ENCODE data around the gene FBLN1. TPM values are rescaled to one million over a fixed set of nuclear protein-coding genes. Genes with fewer than 3 reads are reported as not detected.

Gene FBLN1
- polyA plus RNA-seq, 1 experiment, result 241 TPM

DNA sequence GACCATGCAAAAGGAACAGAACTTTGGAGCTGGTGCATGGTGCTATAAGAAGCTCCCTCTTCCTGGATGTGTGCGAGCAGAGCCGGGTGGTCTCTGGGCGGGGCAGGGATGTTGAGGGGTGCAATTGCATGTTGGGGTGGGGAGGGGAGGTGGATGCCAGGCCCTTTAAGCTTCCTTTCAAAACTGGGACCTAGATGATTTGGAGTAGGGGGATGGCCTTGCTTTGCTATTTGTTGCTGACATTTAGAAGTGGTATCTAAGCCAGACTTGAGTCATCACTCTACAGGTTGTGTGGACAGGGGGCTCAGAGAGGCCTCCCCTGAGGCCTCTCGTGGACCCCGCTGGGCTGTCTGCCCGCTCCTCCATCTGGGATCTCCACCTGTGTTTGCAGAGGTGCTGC lies 24.8 kb downstream of the FBLN1 start:
- ChIA-PET POLR2A (interaction anchor here (0.7 to 1.5 kb wide), 3 partner anchors 7 to 147 kb away, joined by 3 to 5 read pairs (median 3); no protein-coding TSS in a partner anchor), CTCF (interaction anchor here (1.3 to 1.5 kb wide), 2 partner anchors 26 to 259 kb away, joined by 3 to 4 read pairs; no protein-coding TSS in a partner anchor)
- Histone ChIP-seq H3K27ac (ENCODE audit: low read depth, low read length) (no peak overlapping the region), H3K27me3 (ENCODE audit: control insufficient read depth, insufficient read depth, low read length) (no peaks in the 10 kb centered on the region), H3K4me3 (ENCODE audit: low read depth, low read length) (no peak overlapping the region), H3K9me3 (ENCODE audit: control insufficient read depth, insufficient read depth, low read length) (peaks cover 6% of the 10 kb centered on the region; the same call in 1 of the 2 replicates)
- TF ChIP-seq, protein P1, sequence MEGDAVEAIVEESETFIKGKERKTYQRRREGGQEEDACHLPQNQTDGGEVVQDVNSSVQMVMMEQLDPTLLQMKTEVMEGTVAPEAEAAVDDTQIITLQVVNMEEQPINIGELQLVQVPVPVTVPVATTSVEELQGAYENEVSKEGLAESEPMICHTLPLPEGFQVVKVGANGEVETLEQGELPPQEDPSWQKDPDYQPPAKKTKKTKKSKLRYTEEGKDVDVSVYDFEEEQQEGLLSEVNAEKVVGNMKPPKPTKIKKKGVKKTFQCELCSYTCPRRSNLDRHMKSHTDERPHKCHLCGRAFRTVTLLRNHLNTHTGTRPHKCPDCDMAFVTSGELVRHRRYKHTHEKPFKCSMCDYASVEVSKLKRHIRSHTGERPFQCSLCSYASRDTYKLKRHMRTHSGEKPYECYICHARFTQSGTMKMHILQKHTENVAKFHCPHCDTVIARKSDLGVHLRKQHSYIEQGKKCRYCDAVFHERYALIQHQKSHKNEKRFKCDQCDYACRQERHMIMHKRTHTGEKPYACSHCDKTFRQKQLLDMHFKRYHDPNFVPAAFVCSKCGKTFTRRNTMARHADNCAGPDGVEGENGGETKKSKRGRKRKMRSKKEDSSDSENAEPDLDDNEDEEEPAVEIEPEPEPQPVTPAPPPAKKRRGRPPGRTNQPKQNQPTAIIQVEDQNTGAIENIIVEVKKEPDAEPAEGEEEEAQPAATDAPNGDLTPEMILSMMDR (IDR thresholded peaks at IDR 0.05; ENCODE audit: low read depth, low read length), result no peak
- no peak for DNase-seq (ENCODE audit: low read depth, low spot score)

DNA sequence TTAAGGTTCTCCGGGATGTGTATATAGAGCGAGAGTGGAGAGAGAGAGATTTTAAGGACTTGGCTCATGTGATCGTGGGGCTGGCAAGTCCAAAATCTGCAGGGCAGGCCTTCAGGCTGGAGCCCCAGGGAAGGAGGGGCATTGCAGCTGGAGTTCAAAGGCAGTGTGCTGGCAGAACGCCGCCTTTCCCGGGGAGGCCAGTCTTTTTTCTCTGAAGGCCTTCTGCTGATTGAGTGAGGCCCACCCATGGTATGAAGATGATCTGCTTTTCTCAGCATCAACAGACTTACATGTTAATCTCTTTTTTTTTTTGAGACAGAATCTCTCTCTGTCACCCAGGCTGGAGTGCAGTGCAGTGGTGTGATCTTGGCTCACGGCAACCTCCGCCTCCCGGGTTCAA lies 25.4 kb downstream of the FBLN1 start:
- Histone ChIP-seq H3K27ac (ENCODE audit: low read depth, low read length) (no peak overlapping the region), H3K27me3 (ENCODE audit: control insufficient read depth, insufficient read depth, low read length) (no peaks in the 10 kb centered on the region), H3K9me3 (ENCODE audit: control insufficient read depth, insufficient read depth, low read length) (peaks cover 6% of the 10 kb centered on the region; the same call in 1 of the 2 replicates), H3K4me3 (ENCODE audit: low read depth, low read length) (no peak overlapping the region)
- no peak for DNase-seq (ENCODE audit: low read depth, low spot score)
- TF ChIP-seq, protein P1 (IDR thresholded peaks at IDR 0.05; ENCODE audit: low read depth, low read length), result no peak
- POLR2A ChIA-PET, result interaction anchor here (2.3 kb wide), 1 partner anchor 21 kb away, joined by 11 read pairs; no protein-coding TSS in a partner anchor
- CTCF ChIA-PET, result no interaction called here

DNA sequence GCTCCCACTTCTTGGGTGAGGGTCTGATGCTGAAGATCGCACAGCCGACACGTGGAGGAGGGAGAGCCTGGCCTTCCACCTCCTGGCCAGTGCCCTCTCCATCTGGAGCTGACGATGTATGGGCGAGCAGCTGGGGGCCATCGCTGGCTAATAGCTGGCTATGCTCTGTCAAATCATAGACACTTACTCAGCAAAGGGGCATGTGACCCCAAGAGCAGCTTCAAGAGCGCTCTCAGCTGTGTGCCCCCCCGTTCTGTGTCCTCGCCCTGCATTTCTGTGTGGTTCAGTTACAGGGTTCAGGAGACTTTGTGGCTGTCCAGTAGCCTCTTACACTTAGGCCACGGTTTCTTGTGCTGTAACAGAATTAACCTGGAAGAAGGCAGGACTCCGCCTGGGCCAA lies 26.4 kb downstream of the FBLN1 start:
- ChIA-PET POLR2A (interaction anchor here (0.9 to 2.3 kb wide), 4 partner anchors 17 to 32 kb away, joined by 3 to 11 read pairs (median 10); no protein-coding TSS in a partner anchor), CTCF (no interaction called here)
- TF ChIP-seq, protein P1 (IDR thresholded peaks at IDR 0.05; ENCODE audit: low read depth, low read length), result no peak
- DNase-seq (ENCODE audit: low read depth, low spot score), result peak; percentile 56
- H3K4me3 ChIP-seq (ENCODE audit: low read depth, low read length), result no peak overlapping the region
- peaks cover 6% of the 10 kb centered on the region; the same call in 1 of the 2 replicates for H3K9me3 ChIP-seq (ENCODE audit: control insufficient read depth, insufficient read depth, low read length)
- H3K27ac ChIP-seq (ENCODE audit: low read depth, low read length), result peak overlapping the region; percentile 97
- H3K27me3 ChIP-seq (ENCODE audit: control insufficient read depth, insufficient read depth, low read length), result no peaks in the 10 kb centered on the region

DNA sequence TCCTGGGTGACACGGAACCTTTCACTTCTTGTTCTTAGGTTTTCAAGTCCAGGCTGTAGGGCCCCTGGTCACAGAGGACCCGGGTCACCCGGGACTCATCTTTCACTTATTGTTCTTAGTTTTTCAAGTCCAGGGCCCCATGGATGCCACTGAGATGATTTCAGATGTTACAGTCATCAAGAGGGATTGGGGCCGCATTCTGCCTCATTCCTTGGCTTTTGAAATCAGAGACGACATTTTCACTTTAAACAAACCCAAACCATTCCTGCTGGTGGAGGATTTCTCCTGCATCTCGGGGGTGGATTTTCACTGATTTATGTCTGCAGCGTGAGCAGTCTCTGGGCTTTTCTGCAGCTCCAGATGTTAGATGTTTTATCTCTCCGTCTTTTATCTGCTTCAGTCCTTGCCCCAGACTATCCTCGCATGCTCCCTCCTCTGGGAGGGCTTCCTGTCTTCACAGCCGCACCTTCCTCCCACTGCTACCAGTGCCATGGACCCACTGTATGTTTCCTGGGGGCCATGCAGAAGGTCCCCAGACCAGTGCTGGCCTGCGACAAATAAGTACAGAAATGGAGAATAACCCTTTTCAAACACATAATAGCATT lies 27.4 kb downstream of the FBLN1 start:
- CTCF ChIA-PET, result no interaction called here
- Histone ChIP-seq H3K9me3 (ENCODE audit: control insufficient read depth, insufficient read depth, low read length) (peaks cover 6% of the 10 kb centered on the region; the same call in 1 of the 2 replicates), H3K27ac (ENCODE audit: low read depth, low read length) (peak overlapping the region; percentile 97), H3K27me3 (ENCODE audit: control insufficient read depth, insufficient read depth, low read length) (no peaks in the 10 kb centered on the region), H3K4me3 (ENCODE audit: low read depth, low read length) (no peak overlapping the region)
- TF ChIP-seq, protein P1 (IDR thresholded peaks at IDR 0.05; ENCODE audit: low read depth, low read length), result no peak
- POLR2A ChIA-PET, result interaction anchor here (1.0 to 2.3 kb wide), 4 partner anchors 18 to 26 kb away, joined by 4 to 11 read pairs (median 10); no protein-coding TSS in a partner anchor
- peak; percentile 88 for DNase-seq (ENCODE audit: low read depth, low spot score)

Data from AG04450 (cell line).